HG03095 (cell line): Measurements from ENCODE around the gene GPR139.

Experiments
- ATAC-seq: cut with Tn5 transposase; IDR thresholded peaks from one replicate; pipeline ENCODE4 v1.9.1; 2021; ENCODE audit warnings: moderate library complexity; ENCODE audit not compliant: unreplicated experiment

Gene GPR139

DNA sequence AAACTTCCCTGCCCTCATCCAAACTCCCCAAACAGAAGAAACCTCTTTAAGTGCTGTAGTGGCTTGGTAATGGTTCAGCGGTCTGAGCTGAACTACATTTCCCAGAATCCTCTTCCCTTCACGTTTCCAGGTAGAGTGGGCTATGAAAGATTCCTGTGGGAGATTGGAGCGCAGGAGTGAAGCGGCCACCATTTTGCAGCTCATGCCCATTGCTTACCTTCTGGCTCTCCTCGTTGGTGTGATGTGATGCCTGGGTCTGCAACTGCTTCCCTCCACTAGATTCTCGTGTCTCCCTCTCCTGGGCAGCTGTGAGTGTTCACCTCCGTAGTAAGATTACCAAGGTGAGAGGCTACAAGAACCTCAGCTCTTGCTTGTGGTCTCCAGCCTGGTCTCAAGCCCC, 82.1 kb downstream of the GPR139 start:
- no peak for ATAC-seq

DNA sequence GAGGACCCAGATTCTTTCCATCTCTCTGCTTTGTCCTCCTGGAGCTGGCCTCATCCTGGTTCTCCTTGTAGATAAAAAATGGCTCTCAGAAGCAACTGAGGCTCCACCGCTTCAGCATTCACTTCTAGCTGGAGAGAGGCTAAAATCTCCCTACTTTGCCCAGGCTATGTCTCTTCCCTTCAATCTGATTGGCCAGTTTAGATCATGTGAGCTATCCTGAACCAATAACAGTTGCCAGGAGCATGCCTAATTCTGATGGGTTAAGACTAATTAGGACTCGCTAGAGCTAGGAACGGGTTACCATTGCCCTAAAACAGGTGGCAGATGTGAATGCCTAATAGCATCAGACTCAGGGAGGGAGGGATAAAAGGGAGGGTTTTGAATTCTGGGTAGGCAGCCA, 89.6 kb downstream of the GPR139 start:
- no peak for ATAC-seq
